Measurements from ENCODE around the gene RAB27A.

DNA sequence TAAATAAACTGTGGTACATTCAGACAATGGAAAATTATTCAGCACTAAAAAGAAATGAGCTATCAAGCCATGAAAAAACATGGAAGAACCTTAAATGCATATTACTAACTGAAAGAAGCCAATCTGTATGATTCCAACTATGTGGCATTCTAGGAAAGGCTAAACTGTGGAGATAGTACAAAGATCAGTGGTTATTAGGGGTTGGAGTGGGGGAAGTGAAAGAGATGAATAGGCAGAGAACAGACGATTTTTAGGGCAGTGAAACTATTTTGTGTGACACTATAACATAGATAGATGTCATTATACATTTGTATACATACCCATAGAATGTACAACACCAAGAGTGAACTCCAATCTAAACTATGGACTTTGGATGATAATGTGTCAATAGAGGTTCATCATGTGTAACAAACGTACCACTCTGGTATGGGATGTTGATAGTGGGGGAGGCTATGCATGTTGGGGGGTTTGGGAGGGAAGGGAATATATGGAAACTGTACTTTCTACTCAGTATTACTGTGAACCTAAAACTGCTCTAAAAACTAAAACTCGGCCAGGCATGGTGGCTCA lies 29.0 kb downstream of the RAB27A start:
- TF ChIP-seq ETV6 (conservative IDR thresholded peaks at IDR 0.05 in 1 of 2, IDR thresholded peaks at IDR 0.05 in 1 of 2; ENCODE audit: borderline replicate concordance in 1 of 2, low read depth in 1 of 2) (no peak), NFIC (IDR thresholded peaks at IDR 0.05; ENCODE audit: low read depth, low read length) (no peak), NFYA (IDR thresholded peaks at IDR 0.05; ENCODE audit: borderline replicate concordance, low read depth, low read length) (no peak)
- TF ChIP-seq, protein P1, sequence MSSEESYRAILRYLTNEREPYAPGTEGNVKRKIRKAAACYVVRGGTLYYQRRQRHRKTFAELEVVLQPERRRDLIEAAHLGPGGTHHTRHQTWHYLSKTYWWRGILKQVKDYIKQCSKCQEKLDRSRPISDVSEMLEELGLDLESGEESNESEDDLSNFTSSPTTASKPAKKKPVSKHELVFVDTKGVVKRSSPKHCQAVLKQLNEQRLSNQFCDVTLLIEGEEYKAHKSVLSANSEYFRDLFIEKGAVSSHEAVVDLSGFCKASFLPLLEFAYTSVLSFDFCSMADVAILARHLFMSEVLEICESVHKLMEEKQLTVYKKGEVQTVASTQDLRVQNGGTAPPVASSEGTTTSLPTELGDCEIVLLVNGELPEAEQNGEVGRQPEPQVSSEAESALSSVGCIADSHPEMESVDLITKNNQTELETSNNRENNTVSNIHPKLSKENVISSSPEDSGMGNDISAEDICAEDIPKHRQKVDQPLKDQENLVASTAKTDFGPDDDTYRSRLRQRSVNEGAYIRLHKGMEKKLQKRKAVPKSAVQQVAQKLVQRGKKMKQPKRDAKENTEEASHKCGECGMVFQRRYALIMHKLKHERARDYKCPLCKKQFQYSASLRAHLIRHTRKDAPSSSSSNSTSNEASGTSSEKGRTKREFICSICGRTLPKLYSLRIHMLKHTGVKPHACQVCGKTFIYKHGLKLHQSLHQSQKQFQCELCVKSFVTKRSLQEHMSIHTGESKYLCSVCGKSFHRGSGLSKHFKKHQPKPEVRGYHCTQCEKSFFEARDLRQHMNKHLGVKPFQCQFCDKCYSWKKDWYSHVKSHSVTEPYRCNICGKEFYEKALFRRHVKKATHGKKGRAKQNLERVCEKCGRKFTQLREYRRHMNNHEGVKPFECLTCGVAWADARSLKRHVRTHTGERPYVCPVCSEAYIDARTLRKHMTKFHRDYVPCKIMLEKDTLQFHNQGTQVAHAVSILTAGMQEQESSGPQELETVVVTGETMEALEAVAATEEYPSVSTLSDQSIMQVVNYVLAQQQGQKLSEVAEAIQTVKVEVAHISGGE (CRISPR knock-in tag; IDR thresholded peaks at IDR 0.05) = no peak
- TF ChIP-seq, protein P2, sequence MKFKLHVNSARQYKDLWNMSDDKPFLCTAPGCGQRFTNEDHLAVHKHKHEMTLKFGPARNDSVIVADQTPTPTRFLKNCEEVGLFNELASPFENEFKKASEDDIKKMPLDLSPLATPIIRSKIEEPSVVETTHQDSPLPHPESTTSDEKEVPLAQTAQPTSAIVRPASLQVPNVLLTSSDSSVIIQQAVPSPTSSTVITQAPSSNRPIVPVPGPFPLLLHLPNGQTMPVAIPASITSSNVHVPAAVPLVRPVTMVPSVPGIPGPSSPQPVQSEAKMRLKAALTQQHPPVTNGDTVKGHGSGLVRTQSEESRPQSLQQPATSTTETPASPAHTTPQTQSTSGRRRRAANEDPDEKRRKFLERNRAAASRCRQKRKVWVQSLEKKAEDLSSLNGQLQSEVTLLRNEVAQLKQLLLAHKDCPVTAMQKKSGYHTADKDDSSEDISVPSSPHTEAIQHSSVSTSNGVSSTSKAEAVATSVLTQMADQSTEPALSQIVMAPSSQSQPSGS (IDR thresholded peaks at IDR 0.05; ENCODE audit: low read length) = no peak
